Tongue (tissue), 2 donors: ENCODE results near the gene PUM1. TPM values are rescaled to one million over a fixed set of nuclear protein-coding genes. Genes with fewer than 3 reads are reported as not detected.
"Not testable (repeated sequence)": the region's sequence is repeated elsewhere in the genome, so short reads cannot be mapped to it uniquely, and the experiment has no call there.

Source experiments
- DNase-seq: peaks from one replicate; pipeline ENCODE4 v3.0.0-alpha.2; 2015
- total RNA-seq: library from RNA; depleted of rRNA; stranded (reverse); fragments of >200 nt; gene quantifications from one replicate; pipeline ENCODE4 v1.2.3, GENCODE V29; 2014

PUM1 gene
- total RNA-seq, 1 donor from 2014 or later, result 89.8 TPM

- DNase-seq, result peak; percentile 31
Observed at GRCh38 chr1:31064111-31064717, 1.3 kb downstream of the PUM1 start.

- DNase-seq, result peak; percentile 34
Observed at GRCh38 chr1:31063631-31064030, 1.9 kb downstream of the PUM1 start.

DNA sequence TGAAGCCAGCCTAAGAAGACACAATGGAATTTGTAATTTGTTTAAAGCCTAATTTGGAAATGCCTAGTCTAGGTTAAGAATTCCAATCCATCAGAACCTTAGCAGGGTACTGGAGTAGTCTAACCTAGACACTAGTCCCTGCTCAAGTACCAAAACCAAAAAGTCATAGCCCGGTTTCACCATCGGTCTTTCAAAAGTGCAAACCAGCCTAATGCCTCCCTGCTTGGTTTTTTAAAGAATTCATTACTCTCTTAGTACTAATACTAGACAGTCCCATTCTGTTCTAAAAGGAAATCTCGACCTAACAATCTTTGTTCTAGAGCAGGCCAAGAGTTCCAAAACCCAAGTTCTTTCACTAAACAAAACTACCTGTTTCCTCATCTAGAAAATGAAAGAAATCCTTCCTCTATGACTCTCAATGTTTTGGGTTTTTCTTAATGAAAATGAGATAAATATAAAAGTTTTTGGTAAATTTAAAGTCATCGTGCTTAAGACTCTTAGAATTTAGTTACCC, 2.6 kb downstream of the PUM1 start:
- no peak for DNase-seq

DNA sequence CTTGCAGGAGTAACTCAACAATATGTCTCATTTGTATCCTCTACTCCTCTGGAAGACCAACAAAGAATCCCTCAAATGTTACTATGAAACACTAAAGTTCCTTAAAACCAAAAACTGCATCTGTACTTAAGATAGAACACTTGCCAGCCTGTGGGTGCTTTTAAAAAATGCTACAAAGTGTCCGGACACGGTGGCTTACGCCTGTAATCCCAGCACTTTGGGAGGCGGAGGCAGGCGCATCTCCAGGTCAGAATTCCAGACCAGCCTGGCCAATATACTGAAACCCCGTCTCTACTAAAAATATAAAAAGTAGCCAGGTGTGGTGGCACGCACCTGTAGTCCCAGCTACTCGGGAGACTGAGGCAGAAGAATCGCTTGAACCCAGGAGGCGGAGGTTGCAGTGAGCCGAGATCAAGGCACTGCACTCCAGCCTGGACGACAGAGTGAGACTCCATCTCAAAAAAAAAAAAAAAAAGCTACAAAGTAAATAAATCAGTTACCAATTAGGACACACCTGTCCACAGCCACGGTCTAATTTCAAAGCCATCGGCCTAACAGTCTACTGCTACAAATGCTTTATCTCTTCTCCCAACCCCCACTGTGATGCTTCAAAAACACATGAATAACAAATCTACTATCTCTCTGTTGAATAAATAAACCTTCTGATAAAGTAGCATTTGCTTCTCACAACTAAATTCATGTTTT, 3.2 kb downstream of the PUM1 start:
- DNase-seq, result not testable (repeated sequence)

DNA sequence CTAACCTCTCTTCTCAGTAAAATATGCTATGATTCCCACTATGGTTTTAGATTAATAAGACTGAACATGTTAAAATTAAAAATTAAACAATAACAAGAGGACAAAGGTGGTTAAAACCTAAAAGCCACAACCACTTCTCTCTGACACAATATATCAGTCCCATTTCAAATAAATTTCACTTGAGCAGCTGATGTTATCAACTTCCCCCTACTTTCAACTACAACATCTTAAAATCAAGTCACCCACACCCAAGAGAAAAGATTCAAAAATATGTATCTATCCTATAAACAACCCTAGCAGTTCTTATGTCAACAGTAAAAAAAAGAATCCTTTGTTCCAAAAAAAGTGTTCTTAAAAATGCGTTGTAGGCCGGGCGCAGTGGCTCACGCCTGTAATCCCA, 7.5 kb downstream of the PUM1 start:
- no peak for DNase-seq

- DNase-seq, result no peak
Observed at GRCh38 chr1:31055953-31056352, 9.6 kb downstream of the PUM1 start.

- no peak for DNase-seq
Observed at GRCh38 chr1:31055501-31055900, 10.0 kb downstream of the PUM1 start.

GRCh38 chr1:31054958-31055481, 10.5 kb downstream of the PUM1 start:
- no peak for DNase-seq

DNA sequence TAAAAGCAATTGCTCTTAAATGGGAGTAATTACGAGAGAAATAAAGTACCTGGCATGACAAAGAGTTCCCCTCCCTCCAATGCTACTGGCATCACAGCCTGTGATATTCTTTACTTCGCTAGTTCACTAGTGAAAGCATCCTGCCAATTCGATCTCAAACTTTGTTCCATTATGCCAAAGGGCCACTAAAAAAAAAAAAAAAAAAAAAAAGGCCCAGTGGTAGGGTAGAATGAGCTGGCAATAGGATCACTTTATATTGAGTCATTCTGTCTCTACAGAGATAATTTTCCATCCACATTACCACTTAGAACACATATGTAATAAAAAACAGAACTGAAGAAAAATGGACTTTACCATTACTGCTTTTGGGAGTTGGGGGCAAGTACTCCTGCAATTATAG, 11.2 kb downstream of the PUM1 start:
- DNase-seq, result no peak

GRCh38 chr1:31052613-31053012, 12.9 kb downstream of the PUM1 start:
- DNase-seq, result not testable (repeated sequence)

GRCh38 chr1:31051611-31052010, 13.9 kb downstream of the PUM1 start:
- no peak for DNase-seq

GRCh38 chr1:31047507-31047906, 18.0 kb downstream of the PUM1 start:
- not testable (repeated sequence) for DNase-seq

DNA sequence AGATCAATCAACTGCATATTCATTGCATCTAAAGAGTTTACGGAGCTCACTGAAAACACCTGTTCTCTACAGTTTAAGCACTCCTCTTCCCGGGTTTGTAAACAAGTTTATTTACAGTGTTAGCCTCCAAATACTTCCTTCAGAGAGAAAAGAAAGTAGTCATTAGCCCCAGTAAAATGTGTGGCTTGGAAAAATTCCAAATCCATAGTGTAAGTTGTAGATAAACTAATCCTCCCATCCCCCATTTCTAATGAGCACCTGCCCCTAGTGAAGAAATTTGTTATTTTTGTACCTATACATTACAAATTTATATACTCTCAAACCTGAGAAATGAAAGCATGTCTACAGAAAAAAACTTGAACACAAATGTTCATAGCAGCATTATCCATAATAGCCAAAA, 21.9 kb downstream of the PUM1 start:
- no peak for DNase-seq

GRCh38 chr1:31042656-31043055, 22.9 kb downstream of the PUM1 start:
- DNase-seq, result no peak

DNA sequence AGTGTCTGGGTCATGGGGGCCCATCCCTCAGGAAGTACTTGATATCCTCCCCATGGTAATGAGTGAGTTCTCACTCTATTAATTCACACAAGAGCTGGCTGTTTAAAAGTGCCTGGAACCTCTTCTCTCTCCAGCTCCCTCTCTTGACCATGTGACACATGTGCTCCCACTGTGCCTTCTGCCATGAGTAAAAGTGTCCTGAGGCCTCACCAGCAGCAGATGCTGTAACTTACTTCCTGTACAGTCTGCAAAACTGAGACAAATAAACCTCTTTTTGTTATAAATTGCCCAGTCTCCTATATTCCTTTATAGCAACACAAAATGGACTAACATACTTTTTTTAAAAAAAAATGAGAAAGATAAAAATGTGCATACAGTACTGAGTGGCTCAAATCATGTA, 24.0 kb downstream of the PUM1 start:
- no peak for DNase-seq

- DNase-seq, result no peak
Observed at GRCh38 chr1:31040038-31040437, 25.5 kb downstream of the PUM1 start.

- not testable (repeated sequence) for DNase-seq
Observed at GRCh38 chr1:31038935-31039334, 26.6 kb downstream of the PUM1 start.

DNA sequence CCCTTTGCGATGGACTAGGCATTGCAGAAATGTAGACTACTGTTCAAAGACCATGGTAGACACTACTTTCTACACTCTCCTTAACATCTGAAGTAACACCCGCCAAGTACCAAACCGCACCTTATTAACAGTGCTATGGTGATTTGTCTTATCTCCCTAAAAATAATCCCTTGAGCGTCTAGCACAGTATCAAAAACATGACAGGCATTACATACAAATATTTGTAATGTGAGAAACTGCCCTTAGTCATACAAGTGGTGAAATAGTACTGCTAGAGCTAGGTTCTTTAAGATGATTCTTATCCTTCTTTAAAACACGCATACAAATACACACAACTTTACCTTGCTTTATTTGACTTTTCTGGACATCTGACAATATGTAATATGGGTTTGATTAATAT, 27.2 kb downstream of the PUM1 start:
- DNase-seq, result no peak

DNA sequence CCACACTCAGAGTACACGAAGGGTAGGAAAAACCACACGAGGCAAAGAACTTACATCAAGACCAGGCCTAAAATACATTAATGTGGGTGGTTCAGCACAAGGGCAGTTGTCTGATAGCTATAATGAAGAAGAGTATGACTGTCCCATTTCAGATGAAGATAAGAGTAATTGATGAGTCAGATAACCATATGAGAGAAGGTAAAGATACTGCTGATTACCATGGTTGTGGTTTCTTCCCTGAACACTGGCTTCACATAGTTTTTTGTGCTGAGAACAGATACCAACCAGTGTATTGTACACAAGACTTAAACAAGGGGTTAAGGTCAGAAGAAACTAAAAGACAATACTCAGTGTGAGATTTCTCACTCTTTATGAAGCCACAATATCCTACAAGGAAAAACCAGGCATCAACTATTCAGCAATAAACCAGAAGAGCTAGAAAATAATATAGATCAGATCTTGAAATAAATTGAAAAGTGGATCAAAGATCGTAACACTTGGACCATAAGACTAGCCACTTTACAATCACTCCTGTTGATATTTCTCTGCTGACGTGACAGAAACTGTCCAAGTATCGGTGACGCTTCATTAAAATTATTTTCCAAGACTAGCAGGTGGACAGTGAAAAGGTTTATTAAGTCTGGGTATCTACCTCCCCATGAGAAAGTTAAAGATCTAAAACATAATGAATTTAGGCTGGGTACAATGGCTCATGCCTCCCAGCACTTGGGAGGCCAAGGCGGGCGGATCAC, 28.6 kb downstream of the PUM1 start:
- DNase-seq, result no peak

- no peak for DNase-seq
Observed at GRCh38 chr1:31033598-31033997, 31.9 kb downstream of the PUM1 start.

GRCh38 chr1:31032266-31032665, 33.3 kb downstream of the PUM1 start:
- no peak for DNase-seq

DNA sequence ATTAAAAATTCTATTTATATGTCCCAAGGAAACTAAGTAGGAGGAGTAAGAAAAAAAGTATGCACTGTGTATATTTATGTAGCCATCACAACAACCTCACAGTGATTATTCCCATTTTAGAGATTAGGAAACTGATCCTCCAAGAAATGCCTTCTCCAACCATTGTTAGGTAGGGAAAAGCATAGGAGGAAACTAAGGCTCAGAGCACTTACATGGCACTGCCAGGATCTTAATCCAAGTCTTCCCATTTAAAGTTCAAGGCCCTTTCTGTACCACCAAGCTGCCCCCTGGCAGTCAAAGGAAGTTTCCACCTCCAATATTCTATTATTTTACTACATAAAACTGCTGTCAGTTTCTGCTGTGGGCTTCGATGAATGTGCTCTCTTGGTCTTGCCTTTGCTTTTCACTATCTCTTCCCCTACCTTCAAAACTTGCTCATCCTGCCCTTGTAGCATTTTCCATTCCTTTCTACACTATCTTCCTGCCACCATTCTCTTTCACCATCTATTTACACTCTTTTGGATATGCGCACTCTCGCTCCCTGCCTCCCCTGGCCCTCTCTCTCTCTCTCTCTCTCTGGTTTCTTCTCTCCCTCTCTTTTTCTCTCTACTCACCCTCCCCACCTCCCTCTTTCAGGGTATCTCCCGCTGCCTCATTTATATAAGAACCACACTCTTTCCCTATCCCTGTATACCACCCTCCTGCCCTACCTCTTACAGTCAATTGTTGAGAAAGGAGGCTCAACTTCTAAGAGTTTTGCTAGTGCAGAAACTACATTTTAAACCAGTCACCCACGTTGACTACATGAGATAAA, 34.0 kb downstream of the PUM1 start:
- no peak for DNase-seq
